Medulla oblongata (tissue), 1 donor: ENCODE data around the gene CACNG4.
"Not testable (repeated sequence)": the region's sequence is repeated elsewhere in the genome, so short reads cannot be mapped to it uniquely, and the experiment has no call there.

Source experiments
- DNase-seq: peaks from one replicate; pipeline ENCODE4 v3.0.0-alpha.2; 2015; ENCODE audit errors: extremely low spot score

Gene CACNG4

GRCh38 chr17:66964930-66965800 is 658 bp downstream of the CACNG4 start:
- no peak for DNase-seq

- no peak for DNase-seq
Measured at GRCh38 chr17:66965801-66966262, 1.3 kb downstream of the CACNG4 start.

- DNase-seq, result no peak
Measured at GRCh38 chr17:66966298-66966697, 1.8 kb downstream of the CACNG4 start.

GRCh38 chr17:66966704-66967418 is 2.4 kb downstream of the CACNG4 start:
- no peak for DNase-seq

GRCh38 chr17:66967837-66968543 is 3.5 kb downstream of the CACNG4 start:
- no peak for DNase-seq

- DNase-seq, result no peak
Measured at GRCh38 chr17:66968916-66969315, 4.4 kb downstream of the CACNG4 start.

- DNase-seq, result no peak
Measured at GRCh38 chr17:66970140-66970539, 5.6 kb downstream of the CACNG4 start.

- DNase-seq, result no peak
Measured at GRCh38 chr17:66970797-66971196, 6.3 kb downstream of the CACNG4 start.

- no peak for DNase-seq
Measured at GRCh38 chr17:66971264-66971663, 6.8 kb downstream of the CACNG4 start.

- no peak for DNase-seq
Measured at GRCh38 chr17:66971730-66972441, 7.4 kb downstream of the CACNG4 start.

- DNase-seq, result not testable (repeated sequence)
Measured at GRCh38 chr17:66972442-66972830, 7.9 kb downstream of the CACNG4 start.

GRCh38 chr17:66975188-66975587 is 10.7 kb downstream of the CACNG4 start:
- DNase-seq, result no peak

GRCh38 chr17:66975614-66976378 is 11.3 kb downstream of the CACNG4 start:
- DNase-seq, result peak; percentile 27

GRCh38 chr17:66976379-66976663 is 11.8 kb downstream of the CACNG4 start:
- no peak for DNase-seq

- DNase-seq, result peak; percentile 26
Measured at GRCh38 chr17:66976781-66977201, 12.3 kb downstream of the CACNG4 start.

GRCh38 chr17:66978514-66979061 is 14.1 kb downstream of the CACNG4 start:
- DNase-seq, result peak; percentile 22

GRCh38 chr17:66980896-66981295 is 16.4 kb downstream of the CACNG4 start:
- no peak for DNase-seq

GRCh38 chr17:66981983-66982508 is 17.5 kb downstream of the CACNG4 start:
- no peak for DNase-seq

- DNase-seq, result no peak
Measured at GRCh38 chr17:66983414-66984021, 19.0 kb downstream of the CACNG4 start.

- no peak for DNase-seq
Measured at GRCh38 chr17:66984730-66985129, 20.2 kb downstream of the CACNG4 start.
